HG03558 (cell line): ENCODE data around the gene PHF19.

Experiments
- ATAC-seq: cut with Tn5 transposase; IDR thresholded peaks from one replicate; pipeline ENCODE4 v1.9.1; 2021; ENCODE audit warnings: moderate number of reproducible peaks; ENCODE audit not compliant: unreplicated experiment; ENCODE audit errors: extremely low read depth

PHF19 gene

DNA sequence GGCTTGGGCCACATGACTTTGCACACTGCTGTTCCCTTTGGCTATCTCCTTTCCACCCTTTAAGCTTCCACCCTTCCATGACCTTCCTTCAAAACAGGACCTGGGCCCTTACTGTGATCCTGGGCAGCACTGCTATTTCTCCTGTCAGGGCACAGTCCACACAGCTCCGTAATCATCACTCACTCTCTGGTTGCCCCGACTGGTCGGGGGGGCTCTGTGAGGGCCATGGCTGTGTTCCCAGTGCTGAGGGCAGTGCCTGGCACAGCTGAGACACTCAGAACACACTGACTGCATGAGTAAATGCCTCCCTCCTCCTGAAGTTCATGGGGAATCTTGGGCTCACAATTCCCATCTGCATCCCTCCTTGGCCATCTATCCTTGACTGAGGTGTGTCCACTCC is 37.4 kb upstream of the PHF19 start:
- no peak for ATAC-seq

DNA sequence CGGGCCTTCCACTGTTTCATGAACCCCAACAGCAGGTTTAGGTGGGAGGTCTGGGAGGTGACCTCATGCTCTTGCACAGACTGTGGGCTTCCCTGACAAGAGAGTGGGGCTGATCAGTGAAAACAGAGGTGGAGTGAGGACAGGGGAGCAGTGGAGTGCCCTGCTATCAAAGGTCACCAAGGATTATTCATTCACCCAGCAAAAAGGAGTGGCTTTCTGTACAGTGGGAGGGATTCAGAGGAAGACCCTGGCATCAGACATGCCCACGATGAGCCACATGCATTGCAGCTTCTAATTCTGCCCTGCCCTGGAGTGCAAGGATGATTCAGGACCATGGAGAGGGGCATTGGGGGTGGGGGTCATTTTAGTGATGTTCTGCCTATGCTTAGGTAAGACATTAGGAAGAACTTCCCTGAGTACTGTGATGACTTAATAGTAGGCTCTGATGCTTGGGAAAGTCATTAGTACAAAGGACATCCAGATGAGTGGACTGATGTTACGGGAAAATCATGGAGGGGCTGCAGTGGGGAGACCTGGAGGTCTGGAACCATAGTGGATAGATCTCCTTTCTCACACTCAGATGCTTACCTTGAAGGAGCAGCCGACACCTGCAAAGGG is 36.8 kb upstream of the PHF19 start:
- ATAC-seq = no peak

DNA sequence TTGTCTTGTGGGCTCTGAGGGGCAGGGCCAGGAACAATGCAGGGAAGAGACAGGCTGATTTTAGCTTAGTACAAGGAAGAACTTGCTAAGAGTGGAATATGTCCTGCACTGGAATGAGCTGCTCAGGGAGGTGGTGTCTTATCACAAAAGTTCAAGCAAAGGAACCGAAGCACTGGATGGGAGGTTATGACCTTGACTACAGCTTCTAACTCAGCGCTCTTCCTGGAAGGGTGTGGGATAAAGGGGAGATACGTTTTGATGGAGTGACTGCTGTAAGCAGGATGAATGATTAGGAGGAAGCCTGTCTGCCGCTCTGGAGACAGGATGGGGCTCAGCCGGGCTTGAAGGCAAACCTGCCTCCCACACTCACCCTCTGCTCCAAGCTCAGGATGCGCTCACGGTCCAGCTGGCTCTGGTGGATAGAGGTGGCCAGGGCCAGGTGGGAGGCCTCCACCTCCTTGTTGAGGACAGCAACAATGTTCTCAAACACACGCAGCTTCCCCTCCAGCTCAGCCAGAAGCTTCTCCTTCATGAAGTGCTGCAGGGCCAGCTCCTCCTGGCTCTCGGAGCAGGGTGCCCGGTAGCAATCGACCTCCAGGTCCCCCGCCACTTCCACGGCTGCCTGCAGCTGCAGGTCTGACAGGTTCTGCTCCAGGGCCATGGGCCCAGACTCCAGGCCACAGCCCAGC is 36.1 kb upstream of the PHF19 start:
- ATAC-seq = no peak

DNA sequence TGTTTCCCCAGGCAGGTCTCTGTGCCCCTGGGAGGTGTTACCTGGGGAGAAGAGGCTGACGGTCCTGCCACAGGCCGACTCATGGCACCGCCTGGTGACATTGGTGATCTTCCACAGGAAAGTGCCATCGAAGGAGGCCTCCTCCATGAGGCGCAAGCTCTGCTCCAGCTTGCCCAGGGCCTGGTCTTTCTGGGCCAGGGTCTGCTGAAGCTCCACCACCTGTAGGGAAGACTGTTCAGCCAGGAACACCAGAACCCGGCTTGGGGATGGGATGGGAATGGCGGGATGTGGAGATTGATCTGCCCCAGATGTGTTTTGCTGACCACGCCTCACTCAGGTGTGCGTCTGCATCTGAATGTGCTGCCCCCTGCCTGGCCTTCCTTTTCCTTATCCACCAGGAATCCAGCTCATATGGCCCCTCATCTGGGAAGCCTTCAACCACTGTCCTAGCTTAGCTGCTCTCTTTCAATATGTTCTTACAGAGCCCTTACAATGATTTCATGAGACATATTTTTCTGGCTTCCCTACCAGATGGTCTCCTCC is 34.4 kb upstream of the PHF19 start:
- ATAC-seq = no peak

DNA sequence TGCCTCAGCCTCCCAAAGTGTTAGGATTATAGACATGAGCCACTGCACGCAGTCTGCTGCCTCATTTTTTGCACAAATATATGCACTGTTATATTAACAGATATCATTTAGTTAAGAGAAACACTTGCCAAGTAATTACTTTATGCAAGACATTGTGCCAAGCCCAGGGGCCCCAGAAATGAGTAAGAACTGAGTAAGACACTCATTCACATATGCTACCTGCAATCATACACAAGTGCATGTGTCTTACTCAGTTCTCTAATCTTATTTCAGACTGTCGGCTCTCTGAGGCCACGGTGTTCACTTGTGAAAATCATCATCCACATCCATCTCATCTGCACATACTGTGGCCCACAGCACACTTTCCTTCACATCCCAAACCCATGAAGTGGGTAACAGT is 33.7 kb upstream of the PHF19 start:
- no peak for ATAC-seq

DNA sequence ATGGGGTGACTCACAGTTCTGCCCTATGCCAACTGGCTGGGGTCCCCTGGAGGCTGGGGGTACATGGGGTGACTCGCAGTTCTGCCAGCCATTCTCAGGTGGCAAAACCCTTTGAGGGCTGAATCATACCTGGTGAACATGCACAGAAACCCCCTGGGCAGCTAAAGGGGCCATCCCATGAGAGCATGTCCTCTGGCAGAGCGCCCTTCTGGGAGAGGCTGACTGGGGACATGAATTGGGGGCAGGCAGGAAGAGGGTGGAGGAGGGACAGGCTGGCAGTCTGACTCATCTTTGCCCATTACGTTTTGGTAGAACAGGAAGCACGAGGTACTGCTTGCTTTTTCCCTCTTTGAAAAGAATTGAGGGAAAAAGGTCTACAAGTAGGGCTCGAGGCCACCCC is 32.9 kb upstream of the PHF19 start:
- ATAC-seq = no peak

DNA sequence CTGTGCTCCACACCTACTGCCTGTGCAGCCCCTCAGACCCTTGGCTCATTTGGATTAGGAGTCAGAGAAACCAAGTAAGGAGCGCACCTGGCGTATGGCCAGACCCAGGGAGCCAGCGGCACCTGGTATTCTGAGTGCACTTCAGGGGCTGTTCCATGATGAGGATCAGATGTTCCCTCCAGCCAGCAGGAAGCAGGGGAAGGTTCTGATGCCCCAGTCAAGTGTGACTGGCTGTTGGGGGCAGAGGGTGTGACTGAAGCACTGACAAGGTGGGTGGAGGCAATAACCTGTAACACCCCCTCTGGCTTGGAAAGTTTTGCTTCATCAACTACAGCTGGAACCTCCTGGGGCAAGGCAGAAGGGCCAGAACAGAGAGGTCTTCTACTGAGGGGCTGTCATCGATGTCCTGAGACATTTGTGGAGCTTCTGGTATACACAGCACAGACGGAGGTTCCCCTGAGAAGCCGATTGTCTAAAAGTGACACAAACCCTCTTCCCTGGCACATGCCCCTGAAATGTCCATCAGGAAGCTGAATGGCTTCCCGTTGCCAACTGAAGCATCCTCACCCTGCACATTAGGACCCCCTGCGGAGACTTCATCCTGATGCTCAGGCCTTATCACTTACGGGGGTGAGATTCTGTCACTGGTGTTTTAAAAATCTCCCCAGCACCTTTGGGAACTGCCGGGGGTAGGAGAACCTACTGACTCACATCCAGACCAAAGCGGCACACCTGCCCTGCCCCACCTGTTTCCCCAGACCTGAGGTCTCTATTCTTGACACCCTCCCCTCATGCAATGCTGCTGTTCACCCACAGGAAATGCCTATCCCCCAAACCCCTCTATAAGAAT is 28.6 kb upstream of the PHF19 start:
- ATAC-seq = no peak

DNA sequence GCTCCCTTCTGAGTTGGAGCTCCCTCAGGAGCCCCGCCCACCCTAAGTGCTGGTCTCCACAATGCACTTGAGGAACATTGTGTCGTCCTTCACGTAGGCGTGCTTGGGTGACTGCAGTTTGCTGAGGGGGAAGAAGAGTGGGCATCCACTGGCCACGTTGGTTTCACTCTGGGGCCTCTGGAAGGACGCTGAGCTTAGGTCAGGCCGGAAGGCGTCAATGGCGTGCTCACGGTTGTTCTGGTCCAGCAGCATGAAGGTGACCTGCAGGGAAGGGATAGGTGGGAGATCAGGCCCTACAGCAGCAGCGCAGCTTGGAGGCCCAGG is 28.0 kb upstream of the PHF19 start:
- ATAC-seq = no peak

DNA sequence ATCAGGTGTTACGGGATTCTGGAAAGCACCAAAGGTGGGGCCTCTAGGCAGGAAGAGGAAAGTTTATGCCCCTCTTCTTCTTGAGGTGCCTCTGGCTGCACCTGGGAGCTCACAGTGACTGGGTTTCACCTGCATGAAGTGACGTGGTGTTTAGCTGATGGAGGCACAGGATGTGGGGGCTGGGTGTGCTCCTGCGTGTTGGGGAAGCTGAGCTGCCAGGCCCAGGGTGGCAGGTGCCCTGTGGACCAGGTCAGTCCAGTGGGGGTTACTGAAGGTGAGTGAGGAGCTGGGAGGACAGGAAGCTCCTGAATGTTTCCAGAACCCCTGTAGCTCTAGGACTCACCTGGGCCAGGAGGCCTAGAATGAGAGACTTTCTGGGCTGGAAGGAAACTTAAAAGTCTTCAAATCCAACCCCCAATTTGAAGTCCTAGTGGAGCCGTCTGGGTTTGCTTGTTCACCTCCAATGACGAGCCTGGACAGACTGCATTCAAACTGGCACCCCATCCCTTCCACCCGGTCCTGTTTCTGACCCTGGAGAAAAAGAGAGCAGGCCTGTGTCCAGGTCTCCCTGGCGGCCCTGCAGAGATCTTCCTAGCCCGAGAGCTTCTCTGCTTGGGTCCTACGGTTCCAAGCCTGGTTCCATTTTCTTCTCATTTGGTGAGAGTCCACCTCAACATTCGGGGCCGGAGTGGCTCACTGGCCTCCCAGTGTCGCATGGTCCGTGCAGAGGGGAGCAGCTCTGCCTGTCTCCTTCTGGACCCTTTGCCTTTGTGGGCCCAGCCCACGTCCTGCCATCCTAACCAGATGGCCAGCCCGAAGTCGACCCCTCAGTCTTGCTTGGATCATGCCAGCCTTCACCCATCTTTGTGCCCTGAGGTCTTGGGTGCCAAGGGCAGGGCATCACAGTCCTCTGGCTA is 27.3 kb upstream of the PHF19 start:
- no peak for ATAC-seq

DNA sequence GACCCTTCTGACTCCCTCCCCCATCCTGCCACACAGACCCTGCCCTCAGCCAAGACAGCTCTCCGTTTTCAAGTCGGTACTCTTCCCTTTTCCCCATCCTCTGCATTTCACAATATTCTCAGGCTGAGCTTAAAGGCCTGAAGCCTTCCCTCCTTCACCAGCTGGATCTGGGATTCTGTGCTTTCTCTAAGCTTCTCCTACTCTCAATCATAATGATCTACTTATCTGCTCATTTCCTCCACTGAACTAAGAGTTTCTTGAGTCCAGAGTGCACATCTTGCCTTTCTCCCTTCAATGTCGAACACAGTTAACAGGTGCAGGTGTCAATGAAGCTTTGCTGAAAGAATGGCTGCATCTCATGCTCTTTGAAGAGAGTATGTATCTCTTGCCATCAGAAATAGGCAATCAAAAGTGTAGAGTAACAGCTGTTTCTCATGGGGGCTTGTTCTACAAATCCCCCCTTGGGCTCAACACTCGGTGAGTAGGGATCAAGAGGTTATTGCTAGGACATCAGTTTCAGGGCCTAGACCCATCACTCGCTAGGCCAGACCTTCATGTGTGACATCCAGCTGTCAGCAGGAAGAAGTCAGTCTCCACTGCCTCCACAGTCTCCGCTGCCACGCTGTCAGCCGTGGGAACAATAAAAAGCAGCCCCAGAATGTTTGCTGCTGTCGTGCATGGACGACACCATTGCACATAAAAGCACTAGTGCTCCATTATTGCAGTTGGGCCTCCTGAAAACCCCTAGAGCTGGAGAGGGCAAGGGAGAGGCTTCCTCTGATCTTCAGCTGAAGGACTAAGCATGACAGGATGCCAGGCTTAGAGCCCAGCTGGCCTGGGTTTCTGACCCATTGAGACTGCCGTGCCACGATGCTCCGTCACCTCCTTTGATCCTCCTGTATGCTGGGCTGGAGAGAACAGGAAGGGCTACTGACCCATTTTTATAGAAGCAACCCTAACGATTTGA is 25.9 kb upstream of the PHF19 start:
- ATAC-seq = no peak

DNA sequence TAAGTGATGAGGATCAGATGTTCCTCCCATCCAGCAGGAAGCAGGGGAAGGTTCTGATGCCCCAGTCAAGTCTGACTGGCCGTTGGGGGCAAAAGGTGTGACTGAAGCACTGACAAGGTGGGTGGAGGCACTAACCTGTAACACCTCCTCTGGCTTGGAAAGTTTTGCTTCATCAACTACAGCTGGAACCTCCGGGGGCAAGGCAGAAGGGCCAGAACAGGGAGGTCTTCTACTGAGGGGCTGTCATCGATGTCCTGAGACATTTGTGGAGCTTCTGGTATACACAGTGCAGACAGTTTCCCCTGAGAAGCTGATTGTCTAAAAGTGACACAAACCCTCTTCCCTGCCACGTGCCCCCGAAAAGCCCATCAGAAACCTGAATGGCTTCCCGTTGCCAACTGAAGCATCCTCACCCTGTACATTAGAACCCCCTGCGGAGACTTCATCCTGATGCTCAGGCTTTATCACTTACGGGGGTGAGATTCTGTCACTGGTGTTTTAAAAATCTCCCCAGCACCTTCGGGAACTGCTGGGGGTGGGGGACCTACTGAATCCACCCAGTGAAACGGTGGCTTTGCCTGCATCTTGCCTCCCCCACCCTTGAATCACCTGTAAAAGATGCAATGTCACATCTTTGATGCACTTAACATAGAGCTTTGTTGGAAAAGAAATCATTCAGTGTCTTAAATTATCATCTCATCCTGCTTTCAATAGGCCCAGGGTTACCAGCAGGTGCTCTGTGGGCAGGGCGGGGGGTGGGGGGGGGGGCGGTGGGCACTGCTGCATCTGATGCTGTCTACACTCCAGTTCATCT is 25.0 kb upstream of the PHF19 start:
- no peak for ATAC-seq

DNA sequence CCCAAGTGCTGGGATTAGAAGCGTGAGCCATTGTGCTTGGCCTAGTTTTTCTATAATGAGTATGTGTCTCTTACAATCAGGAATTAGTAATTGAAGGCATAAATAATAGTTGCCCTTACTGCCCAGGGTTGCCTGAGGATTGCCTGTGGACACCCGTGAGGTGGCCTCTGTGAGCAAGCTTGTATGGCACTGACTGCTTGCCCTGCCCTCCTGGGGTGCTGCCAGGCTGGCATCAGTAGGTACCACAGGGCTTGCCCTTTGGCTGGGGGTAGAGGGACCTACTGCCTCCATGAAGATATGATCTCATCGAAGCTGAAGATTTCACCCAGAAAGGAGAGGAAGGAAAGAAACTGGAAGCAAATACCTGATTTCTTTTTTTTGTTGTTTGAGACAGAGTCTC is 23.8 kb upstream of the PHF19 start:
- no peak for ATAC-seq

DNA sequence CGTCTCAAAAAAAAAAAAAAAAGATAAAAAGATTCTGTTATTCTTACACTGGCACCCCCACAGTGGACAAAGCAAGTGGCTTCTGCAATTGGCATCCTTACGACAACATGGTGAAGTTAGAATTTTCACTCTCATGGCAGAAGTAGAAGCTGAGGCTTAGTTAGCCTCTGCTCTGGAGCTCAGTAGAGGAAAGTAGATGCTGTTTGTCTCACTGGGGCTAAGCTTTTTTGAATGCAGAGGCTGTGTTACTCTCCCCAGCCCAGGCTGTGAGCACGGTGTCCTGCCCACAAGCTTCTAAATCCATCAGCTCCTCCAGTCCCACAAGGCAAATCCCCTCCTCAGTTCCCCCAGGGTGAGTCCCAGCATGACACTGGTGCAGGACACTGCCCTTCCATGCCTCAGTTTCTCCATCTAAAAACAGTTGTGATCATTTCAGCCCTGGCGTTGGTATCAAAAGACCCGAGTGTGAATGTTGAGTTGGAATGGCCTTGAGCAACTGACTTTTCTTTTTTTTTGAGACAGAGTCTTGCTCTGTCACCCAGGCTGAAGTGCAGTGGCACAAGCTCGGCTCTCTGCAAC is 22.6 kb upstream of the PHF19 start:
- no peak for ATAC-seq

DNA sequence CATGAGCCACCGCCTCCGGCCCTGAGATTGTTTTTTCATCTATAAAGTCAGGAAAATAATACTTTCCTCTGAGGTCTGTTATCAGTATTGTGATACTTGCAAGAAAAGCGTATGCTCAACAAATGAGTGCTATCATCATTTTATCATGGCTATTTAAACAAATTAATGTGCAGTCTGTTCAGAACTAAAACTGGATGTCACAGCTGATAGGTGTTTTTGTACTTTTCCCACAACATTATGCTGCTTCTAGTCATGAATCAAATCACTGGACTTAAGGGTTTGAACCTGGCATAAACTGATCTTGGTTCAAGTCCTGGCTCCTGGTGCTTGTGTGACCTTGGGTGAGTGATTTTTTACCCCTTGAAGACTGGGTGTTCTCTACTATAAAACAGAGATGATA is 21.4 kb upstream of the PHF19 start:
- ATAC-seq = no peak

DNA sequence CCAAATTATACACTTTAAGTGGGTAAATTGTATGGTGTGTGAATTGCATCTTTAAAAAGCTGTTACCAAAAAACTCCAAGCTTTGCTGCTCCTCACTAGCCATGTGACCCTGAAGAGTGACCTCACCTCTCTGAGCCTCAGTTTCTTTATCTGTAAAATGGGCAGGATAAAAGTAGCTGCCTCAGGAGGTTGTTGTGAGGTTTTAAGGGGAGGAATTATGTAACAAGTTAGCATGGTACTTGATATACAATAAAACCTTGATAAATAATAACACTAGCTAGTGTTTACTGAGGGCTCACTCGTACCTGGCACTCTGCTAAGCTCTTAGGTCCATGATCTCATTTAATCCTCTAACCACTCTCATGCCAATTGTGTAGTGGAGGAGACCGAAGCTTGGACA is 19.0 kb upstream of the PHF19 start:
- no peak for ATAC-seq

DNA sequence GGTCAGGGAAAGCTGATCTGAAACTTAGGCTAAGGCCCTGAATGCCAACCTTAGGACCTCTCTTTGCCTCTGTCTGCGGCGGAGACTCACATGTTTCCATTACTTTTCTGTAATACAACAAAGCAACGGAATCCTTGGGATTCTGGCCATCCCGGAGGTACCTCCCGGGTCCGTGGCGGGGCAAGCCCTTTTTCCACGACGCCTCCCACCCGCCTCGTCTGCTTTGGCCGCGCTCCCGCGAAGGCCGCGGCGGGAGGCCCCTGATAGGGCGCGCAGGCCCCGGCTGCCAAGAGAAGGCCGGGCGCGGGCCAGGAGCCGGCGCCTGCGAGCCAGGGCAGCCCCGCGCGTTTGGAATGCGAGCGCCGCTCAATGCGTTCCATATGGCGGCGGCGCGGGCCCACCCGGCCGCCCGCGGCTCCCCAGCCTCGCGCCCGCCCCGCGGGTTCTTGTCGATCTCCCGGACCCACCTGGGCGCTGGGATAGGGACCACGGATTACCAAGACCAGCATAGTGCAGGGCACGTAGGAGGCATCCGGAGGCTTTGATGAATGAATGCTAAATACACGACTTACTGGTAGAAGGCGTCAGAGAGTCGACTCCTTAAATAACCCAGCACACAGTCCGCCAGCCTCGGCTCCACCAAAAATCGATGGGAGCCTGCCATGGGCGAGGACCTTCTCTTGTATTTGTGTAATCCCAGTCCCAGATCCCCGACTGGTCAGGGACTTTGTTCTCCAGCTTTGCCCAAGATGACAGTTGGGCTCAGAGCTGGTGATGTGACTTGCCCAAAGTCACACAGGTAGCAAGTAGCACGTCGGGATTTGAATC is 17.5 kb upstream of the PHF19 start:
- no peak for ATAC-seq

DNA sequence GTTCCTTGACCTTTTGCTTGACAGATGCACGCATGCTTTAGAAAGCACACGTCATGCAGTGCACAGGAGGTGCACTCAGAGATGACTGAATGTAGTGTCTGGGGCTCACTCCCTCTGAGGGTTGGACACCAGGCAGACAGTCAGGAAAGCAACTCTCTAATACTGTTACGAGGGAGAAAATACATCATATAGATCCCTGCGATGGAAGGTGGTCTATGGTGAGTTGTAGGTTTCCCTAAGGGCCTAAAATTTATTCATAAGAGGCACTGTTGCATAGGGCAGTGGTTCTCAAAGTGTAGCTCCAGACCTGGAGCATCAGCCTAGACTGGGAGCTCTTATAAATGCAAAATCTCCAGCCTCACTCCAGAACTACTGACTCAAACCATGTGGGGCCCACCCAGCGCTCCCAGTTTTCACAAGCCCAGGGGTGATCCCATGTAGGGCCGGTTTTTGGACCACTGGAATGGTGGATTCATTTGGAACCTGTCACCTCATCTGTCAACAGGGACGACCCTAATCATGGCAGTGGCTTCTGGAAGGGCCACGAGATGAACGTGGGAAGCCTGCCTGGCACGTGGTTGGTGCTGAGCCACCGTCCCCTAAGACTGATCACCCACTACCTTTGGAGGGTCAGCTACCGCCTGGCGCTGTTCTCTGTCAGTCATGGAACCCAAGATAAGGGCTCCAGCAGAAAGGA is 16.8 kb upstream of the PHF19 start:
- no peak for ATAC-seq
